ENCODE results near the gene HNRNPA2B1. TPM values are rescaled to one million over a fixed set of nuclear protein-coding genes. Genes with fewer than 3 reads are reported as not detected.

Gene HNRNPA2B1
- total and polyA plus RNA-seq, 2 of the 4 experiments (the other 2 are of a cell fraction): 49.3 to 515 TPM

DNA sequence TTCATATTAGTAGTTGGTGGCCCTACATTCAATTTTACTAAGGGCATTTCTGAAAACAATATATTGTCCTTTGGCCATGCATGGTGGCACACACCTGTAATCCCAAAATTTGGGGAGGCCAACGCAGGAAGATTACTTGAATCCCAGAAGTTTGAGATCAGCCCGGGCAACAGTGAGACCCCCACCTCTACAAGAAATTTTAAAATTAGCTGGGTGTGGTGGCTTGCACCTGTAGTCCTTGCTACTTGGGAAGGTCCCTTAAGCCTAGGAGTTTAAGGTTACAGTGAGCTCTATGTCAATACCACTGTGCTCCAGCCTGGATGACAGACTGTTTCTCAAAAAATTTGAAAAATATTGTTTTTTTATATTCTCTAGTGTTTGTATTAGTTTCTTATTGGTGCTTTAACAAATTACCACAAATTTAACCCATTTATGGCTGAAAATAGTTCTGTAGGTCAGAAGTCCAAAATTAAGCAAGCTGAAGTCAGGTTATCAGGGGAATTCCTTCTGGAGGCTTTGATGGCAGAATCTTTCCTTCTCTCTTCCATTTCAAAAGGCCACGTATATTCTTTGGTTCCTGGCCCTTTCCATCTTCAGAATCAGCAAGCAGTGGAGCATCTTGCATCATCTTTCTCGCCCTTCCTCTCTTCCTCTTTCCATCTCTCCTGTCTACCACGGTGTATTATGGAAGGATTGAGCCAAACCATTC, 13.4 kb upstream of the HNRNPA2B1 start:
- Histone ChIP-seq H3K9ac (ENCODE audit: low read depth, low read length) (no peak overlapping the region), H3K9me1 (ENCODE audit: insufficient read depth, low read length) (no peaks in the 10 kb centered on the region), H2BK20ac (ENCODE audit: low read depth, low read length) (no peak overlapping the region), H3K4me3 (ENCODE audit: insufficient read depth, low read depth, low read length) (no peak overlapping the region), H3K4me1 (ENCODE audit: control insufficient read depth, insufficient read depth, low read length) (no peaks in the 10 kb centered on the region), H3K36me3 (ENCODE audit: control insufficient read depth, insufficient read depth, low read length) (peaks cover 25% of the 10 kb centered on the region), H3K56ac (ENCODE audit: extremely low read depth, insufficient read depth, low read length) (no peak overlapping the region), H2AFZ (replicated peaks; ENCODE audit: low read length, poor library complexity) (no peak overlapping the region), H4K20me1 (ENCODE audit: insufficient read depth, low read length) (no peaks in the 10 kb centered on the region; the same call in 1 of the 2 replicates), H3K79me1 (ENCODE audit: low read depth in 1 of 2, low read length in 2 of 2) (peaks cover 10 to 12% of the 10 kb centered on the region in 2 experiments; a peak in 2 of 4 replicates), H3K4me2 (ENCODE audit: low read depth, low read length) (no peak overlapping the region), H4K5ac (ENCODE audit: low read depth, low read length) (no peak overlapping the region), H2AK9ac (replicated peaks; ENCODE audit: low read depth, low read length, poor library complexity) (no peak overlapping the region), H2BK15ac (ENCODE audit: low read depth, low read length) (no peak overlapping the region), H3K14ac (replicated peaks; ENCODE audit: low read depth, low read length) (no peak overlapping the region), H4K8ac (ENCODE audit: low read depth in 2 of 2, low read length in 2 of 2) (no peak overlapping the region), H3K27ac (ENCODE audit: insufficient read depth, low read length) (no peak overlapping the region), H3K23ac (ENCODE audit: low read depth, low read length) (no peak overlapping the region), H2BK120ac (ENCODE audit: low read depth, low read length) (no peak overlapping the region), H3K18ac (ENCODE audit: low read depth, low read length) (no peak overlapping the region), H3K27me3 (ENCODE audit: control insufficient read depth, insufficient read depth, low read length) (no peaks in the 10 kb centered on the region), H4K91ac (ENCODE audit: insufficient read depth, low read depth, low read length) (no peak overlapping the region), H3K9me3 (ENCODE audit: control insufficient read depth, insufficient read depth, low read length) (no peaks in the 10 kb centered on the region), H3K4ac (ENCODE audit: low read depth, low read length) (no peak overlapping the region), H2BK5ac (ENCODE audit: low read depth, low read length, poor library complexity, severe bottlenecking) (no peak overlapping the region), H2AK5ac (ENCODE audit: low read depth, low read length) (no peak overlapping the region)
- intact Hi-C loops (cut with micrococcal nuclease) (no loop called here), in situ Hi-C loops (cut with MboI; ENCODE audit: low sequenced_read_pairs) (loop anchor here (25.0 kb wide), 2 partner anchors 448 to 648 kb away; partner anchors contain the start of gene SKAP2), dilution Hi-C loops (cut with HindIII; ENCODE audit: low sequenced_read_pairs, unreplicated experiment) (no loop called here)
- 0 out of 2 replicates have a peak, but pooled peaks have one; percentile 11 for TF ChIP-seq CEBPB (IDR thresholded peaks at IDR 0.05; ENCODE audit: low read depth, low read length)
- TF ChIP-seq, protein P1, sequence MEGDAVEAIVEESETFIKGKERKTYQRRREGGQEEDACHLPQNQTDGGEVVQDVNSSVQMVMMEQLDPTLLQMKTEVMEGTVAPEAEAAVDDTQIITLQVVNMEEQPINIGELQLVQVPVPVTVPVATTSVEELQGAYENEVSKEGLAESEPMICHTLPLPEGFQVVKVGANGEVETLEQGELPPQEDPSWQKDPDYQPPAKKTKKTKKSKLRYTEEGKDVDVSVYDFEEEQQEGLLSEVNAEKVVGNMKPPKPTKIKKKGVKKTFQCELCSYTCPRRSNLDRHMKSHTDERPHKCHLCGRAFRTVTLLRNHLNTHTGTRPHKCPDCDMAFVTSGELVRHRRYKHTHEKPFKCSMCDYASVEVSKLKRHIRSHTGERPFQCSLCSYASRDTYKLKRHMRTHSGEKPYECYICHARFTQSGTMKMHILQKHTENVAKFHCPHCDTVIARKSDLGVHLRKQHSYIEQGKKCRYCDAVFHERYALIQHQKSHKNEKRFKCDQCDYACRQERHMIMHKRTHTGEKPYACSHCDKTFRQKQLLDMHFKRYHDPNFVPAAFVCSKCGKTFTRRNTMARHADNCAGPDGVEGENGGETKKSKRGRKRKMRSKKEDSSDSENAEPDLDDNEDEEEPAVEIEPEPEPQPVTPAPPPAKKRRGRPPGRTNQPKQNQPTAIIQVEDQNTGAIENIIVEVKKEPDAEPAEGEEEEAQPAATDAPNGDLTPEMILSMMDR (conservative IDR thresholded peaks at IDR 0.05; ENCODE audit: low read depth, low read length): no peak
- no CpG with 5 or more reads among the region's 5 CpGs for WGBS, 2 experiments (ENCODE audit: extremely low coverage in 2 of 2, insufficient read length in 1 of 2)
- DNase-seq: no peak
- ATAC-seq (ENCODE audit: low read depth): no peak
- no TSS peak for BruUV-seq (replicated peaks)
- ChIA-PET CTCF (no interaction called here), POLR2A (ENCODE audit: unreplicated experiment) (no interaction called here)

Data from IMR-90 (cell line).